Stimulated activated CD4-positive, alpha-beta T cell treated with anti-CD3 and anti-CD28 coated beads, Interleukin-15, amount 100 ng/mL, for 48 hours (primary cell): Measurements from ENCODE around the gene HPX.
A peak's percentile ranks its signal among the peaks of the same experiment; 100 is the strongest.

Experiments used
- DNase-seq, 2 donors: peaks; one replicate each; pipeline ENCODE4 v3.0.0-alpha.2; 2020; ENCODE audit warnings: low read depth in 2 of 2

The HPX gene

GRCh38 chr11:6468712-6469495 is 28.1 kb upstream of the HPX start:
- DNase-seq: no peak

GRCh38 chr11:6459099-6459450 is 18.3 kb upstream of the HPX start:
- DNase-seq: no peak

- no peak for DNase-seq
These were observed 17.7 kb upstream of the HPX start for GRCh38 chr11:6458352-6459098.

GRCh38 chr11:6457581-6458320 is 17.0 kb upstream of the HPX start:
- no peak for DNase-seq

GRCh38 chr11:6456361-6457073 is 15.7 kb upstream of the HPX start:
- DNase-seq: no peak

GRCh38 chr11:6455070-6455469 is 14.3 kb upstream of the HPX start:
- no peak for DNase-seq

GRCh38 chr11:6453152-6453551 is 12.4 kb upstream of the HPX start:
- DNase-seq: no peak

GRCh38 chr11:6452219-6452618 is 11.4 kb upstream of the HPX start:
- no peak for DNase-seq

GRCh38 chr11:6448574-6448973 is 7.8 kb upstream of the HPX start:
- DNase-seq: no peak

- peak; percentile 27 to 35 for DNase-seq
These were observed 2.6 kb upstream of the HPX start for GRCh38 chr11:6443269-6444003.

- no peak for DNase-seq
These were observed 1.7 kb upstream of the HPX start for GRCh38 chr11:6442441-6442840.

- DNase-seq: no peak
These were observed 1.7 kb downstream of the HPX start for GRCh38 chr11:6438979-6439571.

GRCh38 chr11:6437993-6438392 is 2.8 kb downstream of the HPX start:
- no peak for DNase-seq

- no peak for DNase-seq
These were observed 3.4 kb downstream of the HPX start for GRCh38 chr11:6437423-6437822.

- DNase-seq: no peak
These were observed 6.7 kb downstream of the HPX start for GRCh38 chr11:6433998-6434660.

GRCh38 chr11:6431861-6432260 is 8.9 kb downstream of the HPX start:
- DNase-seq: no peak

- no peak for DNase-seq
These were observed 13.3 kb downstream of the HPX start for GRCh38 chr11:6427516-6427915.

GRCh38 chr11:6420677-6421076 is 20.1 kb downstream of the HPX start:
- no peak for DNase-seq

GRCh38 chr11:6419009-6419631 is 21.7 kb downstream of the HPX start, which contains the start of gene APBB1:
TSS of gene APBB1 (minus strand) at chr11:6419094. CDS start at chr11:6411347, 7,747 bp downstream.
- peak in 1 of 2 donors; percentile 71 for DNase-seq

- no peak for DNase-seq
These were observed 22.2 kb downstream of the HPX start for GRCh38 chr11:6418557-6419008.
